Spleen (tissue), 7 donors: ENCODE data around the gene CSMD2.

Source experiments
- POLR2A ChIP-seq, 3 donors: fragments of 450-650 bp; IDR thresholded peaks; one replicate each; pipeline ENCODE4 v1.5.1; 2017; ENCODE audit warnings: antibody characterized with exemption in 3 of 3, mild to moderate bottlenecking in 1 of 3
- POLR2AphosphoS5 ChIP-seq, 3 donors: sonication (generic); formaldehyde crosslinking; IDR thresholded peaks; one replicate each; pipeline ENCODE4 v1.5.1; 2017; ENCODE audit warnings: antibody characterized with exemption in 3 of 3
- TF ChIP-seq, protein P1 (sequence below), 11 experiments: fragments of 200-600 bp in 7 of 11; fragments of 450-650 bp in 4 of 11; sonication (generic) in 4 of 11; IDR thresholded peaks in 8 of 11; conservative IDR thresholded peaks in 3 of 11; 1 replicate in 7 of 11; 2 replicates in 4 of 11; pipeline versions ENCODE4 v1.4.0 to v1.8.0; 2016 to 2021; ENCODE audit warnings: antibody characterized with exemption in 11 of 11, inconsistent platforms in 4 of 11, mild to moderate bottlenecking in 1 of 11
- donor health status: DM: no; HTN: no; CAD: no; lungs with moderate emphysema.
- donor health status: DM: no; HTN: no; CAD: no.
- donor health status: DM: no; HTN: no; CAD: no.

DNA sequence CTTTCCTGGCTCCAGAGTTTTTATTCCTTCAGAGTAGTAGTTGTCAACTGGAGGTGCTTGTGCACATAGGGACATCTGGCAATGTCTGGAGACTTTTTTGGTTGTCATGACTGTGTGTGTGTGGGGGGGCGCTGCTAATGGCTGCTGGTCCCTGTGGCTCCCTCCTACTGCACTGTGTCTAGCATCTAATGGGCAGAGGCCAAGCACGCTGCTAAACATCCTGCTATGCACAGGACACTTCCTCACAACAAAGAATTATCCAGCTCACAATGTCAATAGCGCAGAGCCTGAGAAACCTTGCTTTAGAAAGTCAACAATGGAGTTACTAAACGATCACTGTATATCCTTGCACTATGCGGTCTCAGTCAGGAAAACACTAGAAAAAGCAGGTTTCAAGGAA lies 320.9 kb downstream of the CSMD2 start:
- TF ChIP-seq POLR2A (IDR thresholded peaks at IDR 0.05): no peak
- TF ChIP-seq, protein P1, sequence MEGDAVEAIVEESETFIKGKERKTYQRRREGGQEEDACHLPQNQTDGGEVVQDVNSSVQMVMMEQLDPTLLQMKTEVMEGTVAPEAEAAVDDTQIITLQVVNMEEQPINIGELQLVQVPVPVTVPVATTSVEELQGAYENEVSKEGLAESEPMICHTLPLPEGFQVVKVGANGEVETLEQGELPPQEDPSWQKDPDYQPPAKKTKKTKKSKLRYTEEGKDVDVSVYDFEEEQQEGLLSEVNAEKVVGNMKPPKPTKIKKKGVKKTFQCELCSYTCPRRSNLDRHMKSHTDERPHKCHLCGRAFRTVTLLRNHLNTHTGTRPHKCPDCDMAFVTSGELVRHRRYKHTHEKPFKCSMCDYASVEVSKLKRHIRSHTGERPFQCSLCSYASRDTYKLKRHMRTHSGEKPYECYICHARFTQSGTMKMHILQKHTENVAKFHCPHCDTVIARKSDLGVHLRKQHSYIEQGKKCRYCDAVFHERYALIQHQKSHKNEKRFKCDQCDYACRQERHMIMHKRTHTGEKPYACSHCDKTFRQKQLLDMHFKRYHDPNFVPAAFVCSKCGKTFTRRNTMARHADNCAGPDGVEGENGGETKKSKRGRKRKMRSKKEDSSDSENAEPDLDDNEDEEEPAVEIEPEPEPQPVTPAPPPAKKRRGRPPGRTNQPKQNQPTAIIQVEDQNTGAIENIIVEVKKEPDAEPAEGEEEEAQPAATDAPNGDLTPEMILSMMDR (IDR thresholded peaks at IDR 0.05 in 8 of 11, conservative IDR thresholded peaks at IDR 0.05 in 3 of 11): no peak
- TF ChIP-seq POLR2AphosphoS5 (IDR thresholded peaks at IDR 0.05): no peak
